Stimulated activated CD4-positive, alpha-beta T cell treated with anti-CD3 and anti-CD28 coated beads, Interleukin-1b, Interleukin-23, amount 100 ng/mL, for 24 hours (primary cell): ENCODE measurements around the gene SCAPER.
"Not testable (repeated sequence)": the region's sequence is repeated elsewhere in the genome, so short reads cannot be mapped to it uniquely, and the experiment has no call there.

Experiments
- DNase-seq, 4 experiments: peaks; one replicate each; pipeline ENCODE4 v3.0.0-alpha.2; 2020; ENCODE audit warnings: low read depth in 4 of 4, low spot score in 1 of 4

SCAPER gene

GRCh38 chr15:76577879-76578512, 327.1 kb downstream of the SCAPER start:
- DNase-seq = no peak

GRCh38 chr15:76576523-76577279, 328.4 kb downstream of the SCAPER start:
- no peak for DNase-seq

- no peak for DNase-seq
These were observed 329.5 kb downstream of the SCAPER start for GRCh38 chr15:76575679-76576078.

- DNase-seq = no peak
These were observed 329.9 kb downstream of the SCAPER start for GRCh38 chr15:76575274-76575673.

GRCh38 chr15:76572983-76573314, 332.2 kb downstream of the SCAPER start:
- DNase-seq = no peak

- DNase-seq = no peak
These were observed 338.9 kb downstream of the SCAPER start for GRCh38 chr15:76566276-76566675.

GRCh38 chr15:76565366-76565765, 339.8 kb downstream of the SCAPER start:
- no peak for DNase-seq

- no peak for DNase-seq
These were observed 349.9 kb downstream of the SCAPER start for GRCh38 chr15:76555247-76555646.

- no peak for DNase-seq
These were observed 351.6 kb downstream of the SCAPER start for GRCh38 chr15:76553564-76553963.

- DNase-seq = no peak
These were observed 352.0 kb downstream of the SCAPER start for GRCh38 chr15:76553102-76553501.

- DNase-seq = no peak
These were observed 358.3 kb downstream of the SCAPER start for GRCh38 chr15:76546805-76547204.

- no peak for DNase-seq
These were observed 371.1 kb downstream of the SCAPER start for GRCh38 chr15:76533995-76534394.

- no peak for DNase-seq
These were observed 371.9 kb downstream of the SCAPER start for GRCh38 chr15:76533060-76533820.

- DNase-seq = no peak
These were observed 375.2 kb downstream of the SCAPER start for GRCh38 chr15:76529911-76530310.

- DNase-seq = no peak
These were observed 379.0 kb downstream of the SCAPER start for GRCh38 chr15:76526111-76526510.

GRCh38 chr15:76517910-76518309, 387.2 kb downstream of the SCAPER start:
- DNase-seq = no peak

- DNase-seq = no peak
These were observed 390.9 kb downstream of the SCAPER start for GRCh38 chr15:76514282-76514681.

GRCh38 chr15:76512971-76513370, 392.2 kb downstream of the SCAPER start:
- DNase-seq = no peak

GRCh38 chr15:76510663-76511062, 394.5 kb downstream of the SCAPER start:
- not testable (repeated sequence) for DNase-seq

GRCh38 chr15:76503804-76504203, 401.3 kb downstream of the SCAPER start:
- DNase-seq = no peak

- no peak for DNase-seq
These were observed 402.0 kb downstream of the SCAPER start for GRCh38 chr15:76503121-76503520.

GRCh38 chr15:76502678-76503077, 402.5 kb downstream of the SCAPER start:
- DNase-seq = no peak
